ENCODE data around the gene FSTL4. TPM values are rescaled to one million over a fixed set of nuclear protein-coding genes. Genes with fewer than 3 reads are reported as not detected.

FSTL4 gene
- total RNA-seq, 4 donors from 2014 or later = 0.33 to 0.78 (median 0.34) TPM; not detected in 1

DNA sequence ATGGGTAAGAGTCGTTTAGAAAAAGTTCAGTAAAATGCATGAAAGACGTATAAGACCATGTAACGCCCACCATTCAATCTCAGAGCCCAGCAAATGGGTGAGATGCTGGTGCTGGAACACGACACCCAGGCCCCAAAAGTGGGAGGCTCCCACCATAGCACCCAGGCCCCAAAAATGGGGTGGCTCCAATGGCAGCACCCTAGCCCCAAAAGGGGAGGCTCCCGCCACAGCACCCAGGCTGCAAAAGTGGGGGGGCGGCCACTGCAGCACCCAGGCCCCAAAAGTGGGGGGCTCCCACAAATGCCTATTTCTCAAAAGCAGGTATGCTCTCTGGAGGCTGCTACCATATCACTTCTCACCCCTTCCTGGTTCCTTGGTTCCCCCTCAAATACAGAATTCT is 12.7 kb downstream of the FSTL4 start:
- Histone ChIP-seq H3K4me1 (no peaks in the 10 kb centered on the region), H3K9me3 (no peaks in the 10 kb centered on the region), H3K27me3 (peaks cover 0 to 13% (median 0%) of the 10 kb centered on the region in 4 donors), H3K36me3 (no peaks in the 10 kb centered on the region), H3K4me3 (no peak overlapping the region), H3K27ac (replicated peaks in 1 of 4) (no peak overlapping the region)
- 89% methylated on average over 5 of the region's 6 CpGs for WGBS
- TF ChIP-seq POLR2A (IDR thresholded peaks at IDR 0.05; ENCODE audit: low read depth) (no peak), EP300 (IDR thresholded peaks at IDR 0.05) (no peak), POLR2AphosphoS5 (IDR thresholded peaks at IDR 0.05) (no peak)
- TF ChIP-seq, protein P1, sequence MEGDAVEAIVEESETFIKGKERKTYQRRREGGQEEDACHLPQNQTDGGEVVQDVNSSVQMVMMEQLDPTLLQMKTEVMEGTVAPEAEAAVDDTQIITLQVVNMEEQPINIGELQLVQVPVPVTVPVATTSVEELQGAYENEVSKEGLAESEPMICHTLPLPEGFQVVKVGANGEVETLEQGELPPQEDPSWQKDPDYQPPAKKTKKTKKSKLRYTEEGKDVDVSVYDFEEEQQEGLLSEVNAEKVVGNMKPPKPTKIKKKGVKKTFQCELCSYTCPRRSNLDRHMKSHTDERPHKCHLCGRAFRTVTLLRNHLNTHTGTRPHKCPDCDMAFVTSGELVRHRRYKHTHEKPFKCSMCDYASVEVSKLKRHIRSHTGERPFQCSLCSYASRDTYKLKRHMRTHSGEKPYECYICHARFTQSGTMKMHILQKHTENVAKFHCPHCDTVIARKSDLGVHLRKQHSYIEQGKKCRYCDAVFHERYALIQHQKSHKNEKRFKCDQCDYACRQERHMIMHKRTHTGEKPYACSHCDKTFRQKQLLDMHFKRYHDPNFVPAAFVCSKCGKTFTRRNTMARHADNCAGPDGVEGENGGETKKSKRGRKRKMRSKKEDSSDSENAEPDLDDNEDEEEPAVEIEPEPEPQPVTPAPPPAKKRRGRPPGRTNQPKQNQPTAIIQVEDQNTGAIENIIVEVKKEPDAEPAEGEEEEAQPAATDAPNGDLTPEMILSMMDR (IDR thresholded peaks at IDR 0.05) = no peak
- intact Hi-C loops (cut with DNase I) = no loop called here
- DNase-seq (ENCODE audit: extremely low spot score) = no peak

DNA sequence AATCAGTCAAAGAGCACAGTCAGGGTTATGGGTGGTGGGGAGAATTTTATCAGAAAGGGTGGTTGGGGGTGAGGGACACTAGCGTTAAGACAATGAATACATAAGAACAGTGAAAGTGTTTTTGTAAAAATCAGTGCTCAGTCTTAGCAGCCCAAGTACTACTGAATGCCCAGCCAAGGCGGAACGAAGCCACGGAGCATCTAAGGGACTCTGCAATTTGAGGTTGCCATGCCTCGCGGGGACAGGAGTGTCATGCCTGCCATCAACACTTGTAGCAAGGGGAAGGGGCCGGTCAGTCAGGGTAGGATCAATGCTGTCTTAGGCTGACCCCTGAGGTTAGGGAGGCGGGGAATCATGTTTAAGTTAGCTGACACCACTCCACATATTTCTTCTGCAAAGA is 13.3 kb downstream of the FSTL4 start:
- no peaks in the 10 kb centered on the region for H3K36me3 ChIP-seq
- no peak overlapping the region for H3K27ac ChIP-seq (replicated peaks in 1 of 4)
- H3K4me3 ChIP-seq = no peak overlapping the region
- no peak for DNase-seq (ENCODE audit: extremely low spot score)
- H3K9me3 ChIP-seq = no peaks in the 10 kb centered on the region
- no peak for TF ChIP-seq POLR2A (IDR thresholded peaks at IDR 0.05; ENCODE audit: low read depth)
- TF ChIP-seq POLR2AphosphoS5 (IDR thresholded peaks at IDR 0.05) = no peak
- TF ChIP-seq, protein P1 (IDR thresholded peaks at IDR 0.05) = no peak
- TF ChIP-seq EP300 (IDR thresholded peaks at IDR 0.05) = no peak
- no peaks in the 10 kb centered on the region for H3K4me1 ChIP-seq
- 93% methylated on average over 8 of the region's 8 CpGs for WGBS
- H3K27me3 ChIP-seq = peaks cover 0 to 13% (median 0%) of the 10 kb centered on the region in 4 donors
- intact Hi-C loops (cut with DNase I) = no loop called here

DNA sequence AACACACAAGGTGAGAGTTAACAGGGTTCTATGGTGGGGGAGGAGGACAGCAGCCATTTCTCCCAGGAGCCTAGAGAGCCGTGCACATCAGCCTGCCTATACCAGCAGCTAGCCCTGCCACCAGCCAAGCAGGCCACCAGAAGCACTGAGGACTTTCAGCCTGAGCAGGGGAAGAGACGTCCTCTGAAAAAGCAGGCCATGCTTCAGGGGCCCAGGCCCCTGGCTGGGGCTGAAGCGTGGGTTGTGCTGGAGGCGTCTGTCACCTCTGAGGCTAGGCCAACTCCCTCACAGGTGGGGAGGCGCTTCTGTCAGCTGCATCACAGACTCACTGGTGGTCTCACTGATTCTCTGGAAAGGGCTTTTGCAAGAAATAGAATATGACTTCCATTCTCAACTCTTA is 16.3 kb downstream of the FSTL4 start:
- H3K4me1 ChIP-seq = no peaks in the 10 kb centered on the region
- intact Hi-C loops (cut with DNase I) = no loop called here
- H3K9me3 ChIP-seq = no peaks in the 10 kb centered on the region
- H3K27ac ChIP-seq (replicated peaks in 1 of 4) = no peak overlapping the region
- peaks cover 0 to 13% (median 0%) of the 10 kb centered on the region in 4 donors for H3K27me3 ChIP-seq
- TF ChIP-seq POLR2A (IDR thresholded peaks at IDR 0.05; ENCODE audit: low read depth) (no peak), EP300 (IDR thresholded peaks at IDR 0.05) (no peak), POLR2AphosphoS5 (IDR thresholded peaks at IDR 0.05) (no peak)
- TF ChIP-seq, protein P1 (IDR thresholded peaks at IDR 0.05) = no peak
- no peak overlapping the region for H3K4me3 ChIP-seq
- no peak for DNase-seq (ENCODE audit: extremely low spot score)
- WGBS = 56% methylated on average over 5 of the region's 5 CpGs
- H3K36me3 ChIP-seq = no peaks in the 10 kb centered on the region

DNA sequence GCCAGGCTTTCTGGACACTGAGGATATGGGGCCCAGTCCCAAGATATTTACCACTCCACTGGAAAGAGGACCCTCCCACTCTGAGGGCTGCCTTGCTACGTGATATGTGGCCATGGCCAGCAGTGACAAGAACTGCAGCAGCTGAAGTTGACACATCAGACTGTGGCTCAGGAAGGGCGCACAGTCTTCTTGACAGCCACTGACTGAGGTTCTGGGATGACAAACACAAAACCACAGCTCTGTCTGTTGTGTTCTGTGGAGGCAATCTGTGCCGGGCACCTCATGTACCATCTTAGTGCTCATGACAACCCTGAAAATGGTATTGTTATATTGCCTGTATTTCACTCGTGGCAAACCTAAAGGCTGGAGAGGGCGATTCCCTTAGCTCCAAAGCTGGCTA is 16.9 kb downstream of the FSTL4 start:
- H3K9me3 ChIP-seq = no peaks in the 10 kb centered on the region
- 78% methylated on average over 2 of the region's 5 CpGs for WGBS
- H3K36me3 ChIP-seq = no peaks in the 10 kb centered on the region
- H3K4me3 ChIP-seq = no peak overlapping the region
- intact Hi-C loops (cut with DNase I) = no loop called here
- TF ChIP-seq, protein P1 (IDR thresholded peaks at IDR 0.05) = no peak
- no peak for TF ChIP-seq POLR2AphosphoS5 (IDR thresholded peaks at IDR 0.05)
- no peak for TF ChIP-seq EP300 (IDR thresholded peaks at IDR 0.05)
- no peak for TF ChIP-seq POLR2A (IDR thresholded peaks at IDR 0.05; ENCODE audit: low read depth)
- H3K27ac ChIP-seq (replicated peaks in 1 of 4) = no peak overlapping the region
- no peak for DNase-seq (ENCODE audit: extremely low spot score)
- peaks cover 0 to 13% (median 0%) of the 10 kb centered on the region in 4 donors for H3K27me3 ChIP-seq
- H3K4me1 ChIP-seq = no peaks in the 10 kb centered on the region

GRCh38 chr5:133589286-133589685 is 23.1 kb downstream of the FSTL4 start:
- Histone ChIP-seq H3K27me3 (no peaks in the 10 kb centered on the region), H3K4me1 (no peaks in the 10 kb centered on the region), H3K27ac (replicated peaks in 1 of 4) (no peak overlapping the region), H3K36me3 (no peaks in the 10 kb centered on the region), H3K4me3 (no peak overlapping the region), H3K9me3 (no peaks in the 10 kb centered on the region)
- TF ChIP-seq POLR2AphosphoS5 (IDR thresholded peaks at IDR 0.05) (no peak), EP300 (IDR thresholded peaks at IDR 0.05) (no peak), POLR2A (IDR thresholded peaks at IDR 0.05; ENCODE audit: low read depth) (no peak)
- TF ChIP-seq, protein P1 (IDR thresholded peaks at IDR 0.05) = no peak
- 86% methylated on average over 1 of the region's 1 CpG for WGBS
- intact Hi-C loops (cut with DNase I) = no loop called here
- DNase-seq (ENCODE audit: extremely low spot score) = no peak
